RKO (cell line): ENCODE data around the gene DHRS3.
"Not testable (repeated sequence)": the region's sequence is repeated elsewhere in the genome, so short reads cannot be mapped to it uniquely, and the experiment has no call there.

ENCODE experiments used
- DNase-seq: peaks from one replicate; pipeline ENCODE4 v3.0.0-alpha.2; 2016; ENCODE audit warnings: low spot score

DHRS3 gene

GRCh38 chr1:12573015-12573825 lies 44.8 kb downstream of the DHRS3 start:
- DNase-seq = no peak

- DNase-seq = peak; percentile 35
Measured at GRCh38 chr1:12572522-12572921, 45.5 kb downstream of the DHRS3 start.

GRCh38 chr1:12570291-12570690 lies 47.7 kb downstream of the DHRS3 start:
- no peak for DNase-seq

- no peak for DNase-seq
Measured at GRCh38 chr1:12568009-12568767, 49.8 kb downstream of the DHRS3 start.

- DNase-seq = no peak
Measured at GRCh38 chr1:12567288-12567819, 50.7 kb downstream of the DHRS3 start.

- DNase-seq = no peak
Measured at GRCh38 chr1:12566484-12567287, 51.3 kb downstream of the DHRS3 start.

- DNase-seq = no peak
Measured at GRCh38 chr1:12565966-12566352, 52.1 kb downstream of the DHRS3 start.

- no peak for DNase-seq
Measured at GRCh38 chr1:12565094-12565965, 52.7 kb downstream of the DHRS3 start.

- not testable (repeated sequence) for DNase-seq
Measured at GRCh38 chr1:12564251-12564650, 53.8 kb downstream of the DHRS3 start.

- no peak for DNase-seq
Measured at GRCh38 chr1:12562955-12563576, 54.9 kb downstream of the DHRS3 start.

GRCh38 chr1:12561121-12561520 lies 56.9 kb downstream of the DHRS3 start:
- DNase-seq = no peak

- no peak for DNase-seq
Measured at GRCh38 chr1:12556957-12557935, 60.8 kb downstream of the DHRS3 start.

- DNase-seq = no peak
Measured at GRCh38 chr1:12556368-12556930, 61.6 kb downstream of the DHRS3 start.

- no peak for DNase-seq
Measured at GRCh38 chr1:12555411-12556367, 62.3 kb downstream of the DHRS3 start.

GRCh38 chr1:12554521-12555305 lies 63.3 kb downstream of the DHRS3 start:
- no peak for DNase-seq

- no peak for DNase-seq
Measured at GRCh38 chr1:12553963-12554362, 64.0 kb downstream of the DHRS3 start.
